GM18498 (cell line): Measurements from ENCODE around the gene COX6B1.
"Not testable (repeated sequence)": the region's sequence is repeated elsewhere in the genome, so short reads cannot be mapped to it uniquely, and the experiment has no call there.

Experiments used
- ATAC-seq: cut with Tn5 transposase; IDR thresholded peaks from one replicate; pipeline ENCODE4 v1.9.1; 2021; ENCODE audit warnings: mild to moderate bottlenecking, moderate library complexity; ENCODE audit not compliant: unreplicated experiment

The COX6B1 gene

DNA sequence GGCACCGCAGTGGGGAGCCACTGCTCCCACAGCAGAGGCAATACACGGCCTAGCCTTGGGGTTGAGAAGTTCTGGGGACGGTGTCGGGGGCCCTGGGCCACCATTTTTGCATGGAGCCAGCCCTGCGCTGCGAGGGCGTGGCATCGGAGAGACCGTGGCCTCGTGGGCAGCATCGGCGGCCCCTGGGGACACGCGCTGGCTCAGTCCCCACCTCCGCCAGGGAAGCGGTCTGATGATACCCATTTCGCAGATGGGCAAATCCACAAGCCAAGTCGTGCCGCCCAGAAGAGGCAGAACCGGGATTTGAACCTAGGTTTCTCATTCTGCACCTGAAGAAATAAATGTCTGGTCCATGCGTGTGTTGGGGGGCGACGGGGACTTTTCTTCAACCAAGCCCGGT is 17.0 kb downstream of the COX6B1 start:
- no peak for ATAC-seq

DNA sequence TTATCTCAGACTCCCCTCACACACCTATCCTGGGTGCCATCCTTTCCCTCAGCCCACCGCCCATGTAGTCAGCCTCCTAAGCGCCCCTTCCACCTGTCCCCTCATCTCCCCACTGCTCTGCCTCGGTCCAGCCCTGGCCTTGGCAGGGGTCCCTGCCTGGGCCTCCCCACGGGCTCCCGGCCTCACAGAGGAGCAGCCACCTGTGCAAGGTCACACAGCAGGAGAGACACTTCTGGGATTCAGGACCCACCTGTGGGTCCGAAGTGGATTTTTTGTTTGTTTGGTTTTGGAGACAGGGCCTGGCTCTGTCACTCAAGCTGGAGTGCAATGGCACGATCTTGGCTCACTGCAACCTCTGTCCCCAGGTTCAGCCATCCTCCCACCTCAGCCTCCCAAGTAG is 17.5 kb downstream of the COX6B1 start:
- no peak for ATAC-seq

DNA sequence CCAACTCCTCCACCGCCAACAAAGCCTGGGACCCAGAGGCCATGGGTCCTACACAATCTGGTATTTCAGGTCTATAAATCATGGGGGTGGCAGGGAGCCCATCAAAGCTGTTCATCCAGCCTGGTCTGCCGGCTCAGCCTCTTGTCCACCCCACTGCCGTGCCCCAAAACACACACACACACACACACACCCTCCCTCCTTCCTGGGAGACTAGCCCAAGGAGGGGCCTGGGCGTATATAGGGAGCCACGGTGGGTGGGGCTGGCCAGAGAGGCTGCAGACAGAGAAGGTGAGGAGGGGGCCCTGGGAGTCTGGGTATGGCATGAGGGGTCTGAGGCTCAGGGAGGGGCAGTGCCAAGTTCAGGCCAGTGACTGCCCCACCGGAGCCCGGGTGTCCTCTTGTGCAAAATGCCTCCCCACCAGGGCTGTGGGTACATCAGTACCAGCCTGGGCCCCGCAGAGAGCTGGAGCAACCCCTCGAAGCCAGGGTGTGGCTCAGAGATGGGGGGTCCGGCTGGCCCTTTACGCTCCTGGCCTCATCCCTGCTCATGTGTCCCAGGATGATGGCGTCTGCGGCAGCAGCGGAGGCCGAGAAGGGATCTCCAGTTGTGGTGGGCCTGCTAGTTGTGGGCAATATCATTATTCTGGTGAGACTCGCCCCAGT is 18.3 kb downstream of the COX6B1 start, which contains the start of gene UPK1A:
Gene UPK1A, plus strand, starts transcription at position 267 of the 663 bp plus-strand sequence. Its CDS starts 296 bp downstream, at position 563.
- no peak for ATAC-seq

DNA sequence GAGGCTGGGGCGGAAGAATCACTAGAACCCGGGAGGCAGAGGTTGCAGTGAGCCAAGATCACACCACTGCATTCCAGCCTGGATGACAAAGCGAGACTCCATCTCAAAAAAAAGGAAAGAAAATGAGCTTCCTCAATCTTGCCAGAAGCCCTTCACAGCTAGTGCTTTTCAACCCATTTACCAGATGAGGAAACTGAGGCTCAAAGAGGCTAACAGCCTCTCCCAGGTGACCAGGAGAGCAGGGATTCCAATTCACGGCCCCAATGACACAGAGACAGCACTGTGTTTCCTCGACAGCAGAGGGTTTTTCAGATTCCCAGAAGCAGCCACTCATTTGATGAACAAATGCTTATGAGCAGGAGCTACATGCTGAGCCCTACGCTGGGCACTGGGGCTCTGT is 21.4 kb downstream of the COX6B1 start:
- ATAC-seq: no peak

DNA sequence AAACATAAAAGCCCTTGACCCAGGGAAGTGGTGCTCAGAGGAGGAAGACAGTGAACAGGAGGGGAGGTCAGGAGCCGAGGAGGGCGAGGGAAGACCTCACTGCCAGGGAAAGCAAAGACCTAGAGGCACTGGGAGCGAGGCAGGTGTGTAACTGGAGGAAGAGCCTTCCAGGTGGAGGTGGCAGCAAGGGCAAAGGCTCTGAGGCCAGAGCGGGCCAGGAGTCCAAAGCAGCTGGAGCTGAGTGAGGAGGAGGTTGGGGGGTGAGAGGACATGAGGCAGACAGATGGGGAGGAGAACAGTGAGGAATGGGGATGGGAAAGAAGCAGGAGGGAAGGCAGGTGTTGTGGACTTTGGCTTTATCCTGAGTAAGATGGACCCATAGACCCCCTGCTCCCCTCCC is 21.9 kb downstream of the COX6B1 start:
- ATAC-seq: no peak

DNA sequence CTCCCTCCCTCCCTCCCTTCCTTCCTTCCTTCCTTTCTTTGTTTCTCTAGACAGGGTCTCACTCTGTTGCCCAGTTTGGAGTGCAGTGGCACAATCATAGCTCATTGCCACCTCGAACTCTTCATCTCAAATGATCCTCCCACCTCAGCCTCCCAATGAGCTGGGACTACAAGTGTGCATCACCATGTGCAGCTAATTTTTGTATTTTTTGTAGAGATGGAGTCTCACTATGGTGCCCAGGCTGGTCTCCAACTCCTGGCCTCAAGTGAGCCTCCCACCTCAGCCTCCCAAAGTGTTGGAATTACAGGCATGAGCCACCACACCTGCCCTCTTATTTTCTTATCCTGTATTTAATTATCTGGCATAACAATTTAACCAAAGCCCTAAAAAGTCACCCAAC is 22.6 kb downstream of the COX6B1 start:
- ATAC-seq: no peak

DNA sequence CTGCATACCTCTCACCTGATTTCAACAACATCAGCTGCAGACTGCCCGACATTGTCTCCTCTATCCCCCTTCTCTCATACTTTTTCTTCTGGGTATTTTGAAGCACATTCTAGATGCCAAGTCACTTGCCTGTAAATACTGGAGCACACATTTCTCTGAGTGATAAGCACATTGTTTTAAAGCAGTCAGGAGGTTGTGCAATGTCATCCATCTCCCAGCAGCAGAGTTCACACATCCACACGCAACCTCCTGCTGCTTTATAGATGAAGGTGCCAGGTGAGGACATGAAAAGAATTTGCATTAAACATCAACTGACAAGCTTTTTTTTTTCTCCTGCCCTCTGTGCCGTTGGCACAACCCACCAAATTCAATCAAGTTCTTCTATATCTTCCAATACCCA is 23.7 kb downstream of the COX6B1 start:
- ATAC-seq: no peak

DNA sequence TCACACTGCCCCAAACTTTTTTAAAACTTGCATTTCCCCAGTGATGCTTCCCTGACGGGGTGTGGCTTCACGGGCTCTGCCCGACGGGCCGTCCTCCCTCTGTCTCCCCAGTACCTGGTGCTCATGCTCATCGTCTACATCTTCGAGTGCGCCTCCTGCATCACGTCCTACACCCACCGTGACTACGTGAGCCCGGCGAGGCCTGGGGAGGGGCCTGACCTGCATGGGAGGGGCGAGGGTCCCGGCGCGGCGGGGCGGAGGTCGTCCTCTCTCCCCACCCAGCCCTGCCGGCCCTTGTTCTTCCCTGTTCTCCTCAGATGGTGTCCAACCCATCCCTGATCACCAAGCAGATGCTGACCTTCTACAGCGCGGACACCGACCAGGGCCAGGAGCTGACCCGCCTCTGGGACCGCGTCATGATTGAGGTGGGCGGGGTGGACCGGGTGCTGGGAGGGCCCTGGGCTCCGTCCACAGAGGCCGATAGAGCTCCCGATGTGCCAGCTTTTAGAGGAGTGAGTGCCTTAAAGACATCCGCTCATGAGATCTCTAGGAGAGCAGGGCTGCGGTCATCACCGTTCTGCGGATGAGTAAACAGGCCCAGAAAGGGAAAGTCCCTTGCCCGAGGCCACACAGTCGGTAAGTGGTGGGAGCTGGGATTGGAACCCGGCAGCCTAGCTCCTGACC is 25.1 kb downstream of the COX6B1 start:
- no peak for ATAC-seq

DNA sequence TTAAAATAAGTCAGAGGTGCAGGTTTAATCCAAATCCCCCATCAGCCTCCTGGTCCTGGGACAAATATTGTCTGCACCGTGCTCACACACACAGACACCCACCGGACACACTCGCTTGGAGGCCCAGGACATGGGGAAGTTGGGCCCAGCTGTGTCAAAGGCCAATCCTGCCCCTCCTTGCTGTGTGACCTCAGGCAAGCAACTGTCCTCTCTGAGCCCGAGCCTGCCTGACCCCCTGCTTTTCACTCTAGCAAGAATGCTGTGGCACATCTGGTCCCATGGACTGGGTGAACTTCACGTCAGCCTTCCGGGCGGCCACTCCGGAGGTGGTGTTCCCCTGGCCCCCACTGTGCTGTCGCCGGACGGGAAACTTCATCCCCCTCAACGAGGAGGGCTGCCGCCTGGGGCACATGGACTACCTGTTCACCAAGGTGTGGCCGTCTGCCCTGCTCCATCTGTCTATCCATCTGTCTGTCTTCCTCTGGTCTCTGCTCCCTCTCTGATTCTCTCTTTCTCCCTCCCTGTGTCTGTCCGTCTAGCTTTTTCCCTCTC is 27.5 kb downstream of the COX6B1 start:
- no peak for ATAC-seq

DNA sequence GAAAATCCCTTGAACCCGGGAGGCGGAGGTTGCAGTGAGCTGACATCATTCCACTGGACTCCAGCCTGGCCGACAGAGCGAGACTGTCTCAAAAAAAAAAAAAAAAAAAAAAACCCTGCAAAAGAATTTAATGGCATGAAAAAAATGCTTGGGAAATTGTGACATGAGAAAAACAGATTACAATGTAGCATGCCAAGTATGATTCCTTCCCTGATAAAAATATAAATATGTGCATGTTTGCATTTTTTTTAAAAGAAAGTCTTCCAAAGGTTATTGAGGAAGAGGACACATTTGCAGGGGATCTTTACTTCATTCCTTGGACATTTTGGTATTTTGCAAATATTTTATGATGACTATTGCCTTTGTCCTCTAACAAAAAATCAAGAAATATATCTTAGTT is 41.7 kb downstream of the COX6B1 start:
- ATAC-seq: no peak

DNA sequence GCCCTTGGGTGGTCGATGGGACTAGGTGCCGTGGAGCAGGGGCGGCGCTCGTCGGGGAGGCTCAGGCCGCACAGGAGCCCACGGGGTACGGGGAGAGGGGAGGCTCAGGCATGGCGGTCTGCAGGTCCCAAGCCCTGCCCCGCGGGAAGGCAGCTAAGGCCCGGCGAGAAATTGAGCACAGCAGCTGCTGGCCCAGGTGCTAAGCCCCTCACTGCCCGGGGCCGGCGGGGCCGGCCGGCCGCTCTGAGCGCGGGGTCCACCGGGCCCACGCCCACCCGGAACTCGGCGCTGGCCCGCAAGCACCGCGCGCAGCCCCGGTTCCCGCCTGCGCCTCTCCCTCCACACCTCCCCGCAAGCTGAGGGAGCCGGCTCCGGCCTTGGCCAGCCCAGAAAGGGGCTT is 43.0 kb downstream of the COX6B1 start:
- ATAC-seq: not testable (repeated sequence)

DNA sequence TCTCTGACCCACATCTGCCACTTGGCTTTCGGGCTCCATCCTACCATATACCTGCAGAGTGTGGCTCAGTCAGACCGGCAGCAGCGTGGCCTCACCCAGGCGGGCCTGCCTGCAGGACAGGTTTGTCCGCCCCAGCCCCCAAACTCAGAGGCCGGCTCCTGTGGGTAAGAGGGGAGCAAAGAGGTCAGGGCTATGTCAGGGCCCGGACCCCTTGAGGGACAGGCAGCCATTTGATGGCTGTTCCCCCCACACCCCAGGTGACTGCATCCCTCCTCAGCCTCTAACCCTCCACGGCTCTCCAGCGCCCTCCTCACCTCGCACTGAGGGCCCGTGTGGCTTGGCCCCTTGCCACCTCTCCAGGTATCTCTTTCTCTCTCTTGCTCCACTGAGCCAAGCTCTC is 43.9 kb downstream of the COX6B1 start:
- no peak for ATAC-seq

DNA sequence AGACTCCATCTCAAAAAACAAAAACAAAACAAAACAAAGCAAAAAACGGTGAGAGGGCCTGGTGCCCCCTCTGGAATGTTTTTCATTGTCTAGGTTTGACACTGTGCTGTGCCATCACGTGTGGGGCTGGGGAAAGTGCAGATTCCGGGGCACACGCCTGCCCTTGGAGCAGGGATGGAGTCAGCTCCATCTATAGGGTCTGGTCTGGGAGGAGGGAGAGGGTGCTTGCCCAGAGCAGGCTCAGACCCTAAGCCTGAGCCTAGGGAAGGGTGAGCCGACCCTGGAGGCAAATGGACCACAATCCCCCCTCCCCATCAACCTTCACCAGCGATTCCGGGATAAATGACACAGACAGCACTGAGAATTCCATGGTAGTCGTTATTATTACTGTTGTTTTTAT is 45.3 kb downstream of the COX6B1 start:
- ATAC-seq: no peak

DNA sequence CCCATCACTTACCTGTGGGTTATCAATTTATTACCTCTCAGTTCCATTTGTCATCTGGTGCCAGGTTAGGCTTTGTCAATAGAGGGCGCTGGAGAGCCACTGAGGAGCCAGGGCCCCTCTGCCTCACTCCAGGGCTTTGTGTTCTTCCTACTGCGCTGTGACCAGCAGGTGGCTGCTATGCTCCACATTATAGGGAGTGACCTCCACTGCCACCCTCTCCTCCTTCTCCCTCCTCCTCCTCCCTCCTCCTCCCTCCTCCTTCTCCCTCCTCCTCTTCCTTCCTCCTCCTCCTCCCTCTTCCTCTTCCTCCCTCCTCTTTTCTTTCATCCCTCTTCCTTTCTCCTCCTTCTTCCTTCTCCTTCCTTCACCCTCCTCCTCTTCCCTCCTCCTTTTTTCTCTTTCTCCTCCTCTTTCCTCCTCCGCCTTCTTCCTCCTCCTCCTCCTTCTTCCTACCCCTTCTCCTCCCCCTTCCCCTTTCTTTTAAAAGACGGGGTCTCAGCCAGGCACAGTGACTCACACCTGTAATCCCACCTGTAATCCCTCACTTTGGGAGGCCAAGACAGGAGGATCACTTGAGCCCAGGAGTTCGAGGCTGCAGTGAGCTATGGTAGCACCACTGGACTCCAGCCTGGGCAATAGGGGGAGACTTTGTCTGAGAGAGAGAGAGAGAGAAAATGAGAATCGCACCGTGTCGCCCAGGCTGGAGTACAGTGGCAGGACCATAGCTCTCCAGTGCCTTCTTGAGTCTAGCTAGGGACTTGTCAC is 45.9 kb downstream of the COX6B1 start:
- peak; percentile 80 for ATAC-seq

DNA sequence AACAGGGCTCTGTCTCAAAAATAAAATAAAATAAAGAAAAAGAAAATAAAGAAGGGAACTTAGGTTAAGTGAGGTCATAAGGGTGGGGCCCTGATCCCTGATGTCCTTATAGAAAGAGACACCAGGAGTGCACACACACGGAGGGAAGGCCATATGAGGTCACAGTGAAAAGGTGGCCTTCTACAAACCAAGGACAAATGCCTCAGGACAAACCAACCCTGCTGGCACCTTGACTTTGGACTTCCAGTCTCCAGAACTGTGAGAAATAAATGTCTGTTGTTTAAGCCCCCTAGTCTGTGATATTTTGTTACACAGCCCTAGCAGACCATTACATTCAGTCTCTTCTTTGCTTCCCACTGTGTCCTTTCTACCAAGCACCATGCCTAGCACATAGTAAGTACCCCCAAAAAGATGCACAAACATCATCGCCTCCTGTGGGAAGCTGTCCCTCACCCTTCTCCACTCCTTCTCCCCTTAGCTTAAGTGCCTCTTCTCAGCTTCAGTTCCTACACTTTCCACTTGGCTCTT is 47.8 kb downstream of the COX6B1 start:
- no peak for ATAC-seq

DNA sequence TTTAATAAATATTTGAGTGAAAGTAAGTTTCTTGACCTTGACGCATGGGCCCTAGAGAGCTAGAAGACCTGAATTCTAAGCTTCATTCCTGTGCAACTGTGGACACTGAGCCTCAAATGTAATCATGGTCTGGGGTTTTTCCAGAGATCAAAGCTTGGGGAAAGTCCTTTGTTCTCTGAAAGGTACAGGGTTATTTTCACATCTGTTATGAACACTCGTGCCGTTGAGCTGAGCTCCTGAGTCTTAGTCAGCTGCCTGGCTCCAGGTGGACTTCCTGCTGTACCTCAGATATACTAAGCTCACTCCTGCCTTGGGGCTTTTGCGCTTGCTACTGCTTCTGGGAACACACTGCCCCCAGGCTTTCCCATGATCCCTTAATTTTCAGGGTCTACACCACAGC is 48.7 kb downstream of the COX6B1 start:
- no peak for ATAC-seq

DNA sequence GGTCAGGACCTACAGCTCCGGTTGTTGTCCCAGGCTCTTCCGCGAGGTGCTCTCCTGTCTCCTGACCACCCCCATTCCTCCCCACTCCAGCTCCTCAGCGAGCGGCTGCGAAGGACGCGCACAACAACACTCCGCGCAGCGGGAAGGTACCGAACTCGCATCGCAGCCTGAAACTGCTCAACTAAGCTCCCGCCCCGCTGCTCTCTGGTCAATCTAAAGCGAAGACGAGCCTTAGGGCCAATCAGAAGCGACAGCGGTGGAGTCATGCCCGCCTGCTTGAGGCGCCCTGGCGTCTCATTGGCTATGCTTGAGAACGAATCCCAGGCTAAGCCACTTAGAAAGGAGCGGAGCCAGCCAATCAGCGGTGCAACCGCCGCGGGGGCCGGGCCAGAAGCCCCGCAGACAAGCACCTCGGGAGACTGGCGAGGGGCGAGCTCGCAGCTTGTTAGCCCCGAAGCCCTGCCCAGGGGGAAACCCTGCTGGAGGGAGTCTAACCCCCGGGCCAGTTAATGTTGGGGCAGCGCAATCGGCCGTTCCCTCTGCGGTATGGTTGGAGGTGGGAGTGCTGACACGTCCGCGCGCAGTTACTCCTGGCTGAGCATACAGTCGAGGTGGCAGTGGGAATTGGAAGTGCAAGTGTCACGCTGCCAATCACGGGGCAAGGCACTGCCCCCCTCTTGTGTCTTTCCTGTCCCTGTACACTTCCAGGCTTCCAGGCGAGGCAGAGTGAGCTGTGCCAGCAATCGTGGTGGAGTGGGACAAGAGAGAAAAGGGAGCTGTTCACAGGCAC is 54.3 kb downstream of the COX6B1 start:
- peak; percentile 97 for ATAC-seq

DNA sequence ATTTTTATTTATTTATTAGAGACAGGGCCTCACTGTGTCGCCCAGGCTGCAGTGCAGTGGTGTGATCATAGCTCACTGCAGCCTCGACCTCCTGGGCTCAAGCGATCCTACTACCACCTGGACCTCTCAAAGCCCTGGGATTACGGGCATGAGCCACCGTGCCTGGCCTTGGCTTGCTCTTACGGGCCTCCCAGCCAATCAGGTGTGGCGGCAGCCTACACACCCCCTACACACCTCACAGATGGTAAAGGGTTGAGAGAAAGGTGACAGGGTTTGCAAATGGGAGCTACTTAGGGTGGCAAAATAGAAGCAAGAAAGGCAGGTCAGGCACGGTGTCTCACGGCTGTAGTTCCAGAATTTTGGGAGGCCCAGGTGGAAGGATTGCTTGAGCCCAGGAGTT is 55.2 kb downstream of the COX6B1 start:
- no peak for ATAC-seq

DNA sequence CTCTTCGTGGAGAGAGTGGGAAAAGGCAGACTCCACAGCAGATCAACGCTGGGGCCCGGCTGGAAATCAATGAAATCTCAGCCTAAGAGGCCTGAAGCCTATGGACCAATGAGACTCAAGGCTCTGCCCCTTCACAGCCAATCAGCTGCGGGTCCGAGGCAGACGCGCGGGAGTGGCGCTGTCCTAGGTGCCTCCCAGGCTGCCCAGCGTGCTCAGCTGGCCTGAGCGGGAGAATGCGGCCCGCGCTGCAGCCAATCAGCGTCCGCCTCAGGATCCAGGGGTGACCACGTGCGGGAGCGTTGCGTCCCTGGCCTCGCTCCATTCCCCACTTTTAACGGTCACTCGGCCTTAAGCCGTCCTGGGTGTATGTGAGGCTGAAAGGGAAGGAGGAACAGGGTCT is 56.1 kb downstream of the COX6B1 start, which contains the start of gene ZBTB32:
Gene ZBTB32, plus strand, starts transcription at position 341 of the 400 bp plus-strand sequence. CDS start 10,069 bp downstream, outside the sequence.
- no peak for ATAC-seq
